ENCODE data around the gene PLOD1.
A peak's percentile ranks its signal among the peaks of the same experiment; 100 is the strongest.
"Not testable (repeated sequence)": the region's sequence is repeated elsewhere in the genome, so short reads cannot be mapped to it uniquely, and the experiment has no call there.

PLOD1 gene

DNA sequence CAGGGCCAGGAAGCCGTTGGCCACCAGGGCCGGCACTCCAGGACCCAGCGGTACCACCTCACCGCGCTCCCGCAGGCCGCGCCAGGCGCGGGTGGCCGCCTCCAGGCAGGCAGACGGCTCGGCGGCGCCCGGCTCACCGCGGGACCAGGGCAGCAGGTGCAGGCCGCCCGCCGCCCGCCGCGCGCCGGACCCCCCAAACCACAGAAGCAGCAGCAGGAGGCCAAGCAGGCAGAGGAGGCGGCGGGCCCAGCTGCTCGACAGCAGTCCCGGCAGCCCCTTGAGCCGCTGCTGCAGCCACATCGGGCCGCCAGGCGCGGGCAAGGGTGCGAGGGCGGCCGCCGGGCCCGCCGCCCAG, 8.6 kb upstream of the PLOD1 start:
- H3K36me3 ChIP-seq (ENCODE audit: control insufficient read depth, insufficient read depth, low read length) = peaks cover 27% of the 10 kb centered on the region
- no peak overlapping the region for H3K9ac ChIP-seq (ENCODE audit: low read depth, low read length)
- H3K9me3 ChIP-seq (ENCODE audit: control insufficient read depth, insufficient read depth, low read length) = no peaks in the 10 kb centered on the region
- no peaks in the 10 kb centered on the region for H3K27me3 ChIP-seq (ENCODE audit: control insufficient read depth, insufficient read depth, low read length)
- peak overlapping the region; percentile 64 for H3K4me3 ChIP-seq (ENCODE audit: low read depth, low read length)
- H3K27ac ChIP-seq (ENCODE audit: low read depth, low read length) = no peak overlapping the region
- H3K4me1 ChIP-seq (ENCODE audit: control insufficient read depth, insufficient read depth, low read length) = peaks cover 11% of the 10 kb centered on the region

DNA sequence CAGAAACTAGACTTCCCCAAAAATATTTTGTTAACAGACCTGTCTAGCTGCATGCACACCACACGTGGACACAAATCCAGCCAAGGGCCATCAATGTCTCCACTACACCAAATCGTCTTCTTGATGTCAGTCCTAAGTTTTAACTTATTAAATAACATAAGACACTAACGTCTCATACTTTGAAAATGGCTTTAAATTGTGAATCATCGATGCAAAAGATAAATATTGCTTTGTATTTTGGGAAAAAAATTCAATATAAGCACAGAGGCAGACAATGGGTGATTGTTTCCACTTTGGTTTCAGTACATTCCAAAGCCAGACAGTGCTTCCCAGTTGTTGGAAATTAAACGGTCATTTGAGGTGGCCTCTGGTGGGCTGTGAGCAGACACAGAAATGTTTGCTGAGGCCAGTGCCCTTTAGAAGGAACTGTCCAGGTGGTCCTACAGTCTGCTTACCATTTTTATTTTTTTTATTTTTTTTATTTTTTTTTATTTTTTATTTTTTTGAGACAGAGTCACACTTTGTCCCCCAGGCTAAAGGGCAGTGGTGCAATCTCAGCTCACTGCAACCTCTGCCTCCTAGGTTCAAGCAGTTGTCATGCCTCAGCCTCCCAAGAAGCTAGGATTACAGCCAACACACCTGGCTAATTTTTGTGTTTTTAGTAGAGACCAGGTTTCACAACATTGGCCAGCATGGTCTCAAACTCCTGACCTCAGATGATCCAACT, 6.5 kb upstream of the PLOD1 start:
- peaks cover 12% of the 10 kb centered on the region for H3K4me1 ChIP-seq (ENCODE audit: control insufficient read depth, insufficient read depth, low read length)
- H3K27me3 ChIP-seq (ENCODE audit: control insufficient read depth, insufficient read depth, low read length) = no peaks in the 10 kb centered on the region
- peaks cover 10% of the 10 kb centered on the region for H3K36me3 ChIP-seq (ENCODE audit: control insufficient read depth, insufficient read depth, low read length)
- no peak overlapping the region for H3K4me3 ChIP-seq (ENCODE audit: low read depth, low read length)
- no peaks in the 10 kb centered on the region for H3K9me3 ChIP-seq (ENCODE audit: control insufficient read depth, insufficient read depth, low read length)
- no peak overlapping the region for H3K9ac ChIP-seq (ENCODE audit: low read depth, low read length)
- no peak overlapping the region for H3K27ac ChIP-seq (ENCODE audit: low read depth, low read length)

- no peaks in the 10 kb centered on the region for H3K36me3 ChIP-seq (ENCODE audit: control insufficient read depth, insufficient read depth, low read length)
- no peak overlapping the region for H3K27ac ChIP-seq (ENCODE audit: low read depth, low read length)
- no peaks in the 10 kb centered on the region for H3K27me3 ChIP-seq (ENCODE audit: control insufficient read depth, insufficient read depth, low read length)
- H3K9me3 ChIP-seq (ENCODE audit: control insufficient read depth, insufficient read depth, low read length) = no peaks in the 10 kb centered on the region
- H3K4me3 ChIP-seq (ENCODE audit: low read depth, low read length) = no peak overlapping the region
- H3K4me1 ChIP-seq (ENCODE audit: control insufficient read depth, insufficient read depth, low read length) = peaks cover 13% of the 10 kb centered on the region
- no peak overlapping the region for H3K9ac ChIP-seq (ENCODE audit: low read depth, low read length)
These were observed 4.7 kb upstream of the PLOD1 start for GRCh38 chr1:11929849-11930248.

- H3K9ac ChIP-seq (ENCODE audit: low read depth, low read length) = no peak overlapping the region
- no peak overlapping the region for H3K27ac ChIP-seq (ENCODE audit: low read depth, low read length)
- no peak overlapping the region for H3K4me3 ChIP-seq (ENCODE audit: low read depth, low read length)
- H3K27me3 ChIP-seq (ENCODE audit: control insufficient read depth, insufficient read depth, low read length) = no peaks in the 10 kb centered on the region
- H3K9me3 ChIP-seq (ENCODE audit: control insufficient read depth, insufficient read depth, low read length) = no peaks in the 10 kb centered on the region
- no peaks in the 10 kb centered on the region for H3K36me3 ChIP-seq (ENCODE audit: control insufficient read depth, insufficient read depth, low read length)
- H3K4me1 ChIP-seq (ENCODE audit: control insufficient read depth, insufficient read depth, low read length) = peaks cover 14% of the 10 kb centered on the region
These were observed 3.7 kb upstream of the PLOD1 start for GRCh38 chr1:11930571-11931445.

DNA sequence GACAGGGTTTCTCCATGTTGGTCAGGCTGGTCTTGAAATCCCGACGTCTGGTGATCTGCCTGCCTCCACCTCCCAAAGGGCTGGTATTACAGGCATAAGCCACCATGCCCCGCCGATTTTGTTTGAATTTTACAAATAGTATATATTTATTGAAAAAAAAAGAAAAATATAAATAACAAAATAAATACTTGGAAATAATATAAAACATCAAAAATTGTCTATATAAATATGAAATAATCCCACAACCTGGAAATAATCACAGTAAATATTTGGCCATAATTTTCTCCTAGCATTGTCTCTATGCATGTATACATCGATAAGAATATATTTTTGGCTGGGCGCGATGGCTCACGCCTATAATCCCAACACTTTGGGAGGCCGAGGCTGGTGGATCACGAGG, 2.7 kb upstream of the PLOD1 start:
- no peaks in the 10 kb centered on the region for H3K9me3 ChIP-seq (ENCODE audit: control insufficient read depth, insufficient read depth, low read length)
- no peaks in the 10 kb centered on the region for H3K36me3 ChIP-seq (ENCODE audit: control insufficient read depth, insufficient read depth, low read length)
- no peak overlapping the region for H3K9ac ChIP-seq (ENCODE audit: low read depth, low read length)
- H3K4me3 ChIP-seq (ENCODE audit: low read depth, low read length) = no peak overlapping the region
- H3K27ac ChIP-seq (ENCODE audit: low read depth, low read length) = no peak overlapping the region
- peaks cover 14% of the 10 kb centered on the region for H3K4me1 ChIP-seq (ENCODE audit: control insufficient read depth, insufficient read depth, low read length)
- H3K27me3 ChIP-seq (ENCODE audit: control insufficient read depth, insufficient read depth, low read length) = no peaks in the 10 kb centered on the region

DNA sequence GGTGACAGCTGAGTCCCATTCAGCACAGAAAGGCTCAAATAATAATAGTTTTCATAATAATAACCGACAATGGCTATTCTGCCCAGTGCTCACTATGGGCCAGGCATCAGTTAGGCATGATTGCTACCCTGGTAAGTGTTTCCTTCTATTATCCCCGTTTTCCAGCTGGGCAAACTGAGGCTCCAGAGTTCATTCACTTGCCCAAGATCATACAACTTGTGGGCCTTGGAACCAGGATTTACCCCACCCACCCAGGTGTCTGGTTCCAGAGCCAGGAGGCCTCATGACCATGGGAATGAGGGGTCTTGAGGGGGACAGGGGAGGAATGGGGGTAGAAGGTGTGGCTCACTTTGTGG, 518 bp downstream of the PLOD1 start:
- no peaks in the 10 kb centered on the region for H3K9me3 ChIP-seq (ENCODE audit: control insufficient read depth, insufficient read depth, low read length)
- H3K27ac ChIP-seq (ENCODE audit: low read depth, low read length) = peak overlapping the region; percentile 85
- H3K27me3 ChIP-seq (ENCODE audit: control insufficient read depth, insufficient read depth, low read length) = no peaks in the 10 kb centered on the region
- peak overlapping the region; percentile 73 for H3K4me3 ChIP-seq (ENCODE audit: low read depth, low read length)
- no peaks in the 10 kb centered on the region for H3K36me3 ChIP-seq (ENCODE audit: control insufficient read depth, insufficient read depth, low read length)
- peaks cover 14% of the 10 kb centered on the region for H3K4me1 ChIP-seq (ENCODE audit: control insufficient read depth, insufficient read depth, low read length)
- peak overlapping the region; percentile 93 for H3K9ac ChIP-seq (ENCODE audit: low read depth, low read length)

DNA sequence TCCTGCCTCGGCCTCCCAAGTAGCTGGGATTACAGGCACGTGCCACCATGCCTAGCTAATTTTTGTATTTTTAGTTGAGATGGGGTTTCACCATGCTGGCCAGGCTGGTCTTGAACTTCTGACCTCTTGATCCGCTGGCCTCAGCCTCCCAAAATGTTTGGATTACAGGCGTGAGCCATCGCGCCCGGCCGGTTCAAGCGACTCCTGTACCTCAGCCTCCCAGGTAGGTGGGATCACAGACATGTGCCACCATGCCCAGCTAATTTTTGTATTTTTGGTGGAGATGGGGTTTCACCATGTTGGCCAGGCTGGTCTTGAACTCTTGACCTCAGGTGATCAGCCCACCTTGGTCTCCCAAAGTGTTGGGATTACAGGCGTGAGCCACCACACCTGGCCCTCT, 1.2 kb downstream of the PLOD1 start:
- H3K9me3 ChIP-seq (ENCODE audit: control insufficient read depth, insufficient read depth, low read length); H3K27ac ChIP-seq (ENCODE audit: low read depth, low read length); H3K9ac ChIP-seq (ENCODE audit: low read depth, low read length); H3K27me3 ChIP-seq (ENCODE audit: control insufficient read depth, insufficient read depth, low read length); H3K4me3 ChIP-seq (ENCODE audit: low read depth, low read length); H3K36me3 ChIP-seq (ENCODE audit: control insufficient read depth, insufficient read depth, low read length): not testable (repeated sequence)
- H3K4me1 ChIP-seq (ENCODE audit: control insufficient read depth, insufficient read depth, low read length) = peaks cover 12% of the 10 kb centered on the region

GRCh38 chr1:11938722-11939526, 4.4 kb downstream of the PLOD1 start:
- Histone ChIP-seq H3K36me3 (ENCODE audit: control insufficient read depth, insufficient read depth, low read length) (no peaks in the 10 kb centered on the region), H3K4me3 (ENCODE audit: low read depth, low read length) (no peak overlapping the region), H3K9me3 (ENCODE audit: control insufficient read depth, insufficient read depth, low read length) (no peaks in the 10 kb centered on the region), H3K27ac (ENCODE audit: low read depth, low read length) (no peak overlapping the region), H3K4me1 (ENCODE audit: control insufficient read depth, insufficient read depth, low read length) (peaks cover 7% of the 10 kb centered on the region), H3K27me3 (ENCODE audit: control insufficient read depth, insufficient read depth, low read length) (no peaks in the 10 kb centered on the region), H3K9ac (ENCODE audit: low read depth, low read length) (no peak overlapping the region)

DNA sequence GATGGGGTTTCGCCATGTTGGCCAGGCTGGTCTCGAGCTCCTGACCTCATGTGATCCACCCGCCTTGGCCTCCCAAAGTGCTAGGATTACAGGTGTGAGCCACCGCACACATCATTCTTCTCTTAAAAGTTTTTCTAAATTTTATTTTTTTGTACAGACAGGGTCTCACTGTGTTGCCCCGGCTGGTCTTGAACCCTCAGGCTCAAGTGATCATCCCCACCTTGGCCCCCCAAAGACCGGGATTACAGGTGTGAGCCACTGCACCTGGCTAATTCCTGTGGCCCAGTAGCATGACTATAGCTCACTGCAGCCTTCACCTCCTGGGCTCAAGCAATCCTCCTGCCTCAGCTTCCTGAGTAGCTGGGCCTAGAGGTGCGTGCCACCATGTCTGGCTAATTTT, 5.3 kb downstream of the PLOD1 start:
- not testable (repeated sequence) for H3K4me1 ChIP-seq (ENCODE audit: control insufficient read depth, insufficient read depth, low read length); H3K27ac ChIP-seq (ENCODE audit: low read depth, low read length); H3K36me3 ChIP-seq (ENCODE audit: control insufficient read depth, insufficient read depth, low read length)

DNA sequence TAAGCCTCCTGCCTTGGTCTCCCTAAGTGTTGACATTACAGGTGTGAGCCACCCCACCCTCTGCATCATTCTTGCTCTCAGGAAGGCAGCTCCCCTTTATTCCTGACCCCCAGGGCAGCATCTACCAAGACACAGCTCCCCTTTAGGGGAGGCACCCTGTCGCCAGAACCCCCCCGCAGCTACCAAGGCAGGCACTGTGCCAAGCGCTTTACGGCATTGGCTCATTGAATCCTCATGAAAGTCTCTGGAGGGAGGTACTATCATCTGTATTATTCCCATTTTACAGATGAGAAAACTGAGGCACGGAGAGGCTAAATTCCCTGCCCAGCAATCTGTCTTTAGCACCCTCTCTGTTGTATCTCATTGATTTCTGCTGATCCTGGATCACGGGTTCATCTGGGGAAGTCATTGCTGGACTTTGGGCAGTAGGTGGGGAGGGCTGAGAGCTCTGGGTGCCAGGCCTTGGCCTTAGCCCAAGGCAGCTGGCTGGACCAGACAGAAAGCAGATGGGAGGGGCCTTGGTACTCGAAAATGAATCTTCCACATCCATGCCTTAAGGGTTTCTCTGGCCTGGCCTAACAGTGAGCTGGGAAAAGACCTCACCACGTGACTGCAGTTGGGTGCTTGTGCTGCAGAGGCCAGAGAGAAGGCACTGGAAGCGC, 5.9 kb downstream of the PLOD1 start:
- Histone ChIP-seq H3K4me3 (ENCODE audit: low read depth, low read length) (no peak overlapping the region), H3K9me3 (ENCODE audit: control insufficient read depth, insufficient read depth, low read length) (no peaks in the 10 kb centered on the region), H3K27ac (ENCODE audit: low read depth, low read length) (no peak overlapping the region), H3K27me3 (ENCODE audit: control insufficient read depth, insufficient read depth, low read length) (no peaks in the 10 kb centered on the region), H3K4me1 (ENCODE audit: control insufficient read depth, insufficient read depth, low read length) (peaks cover 3% of the 10 kb centered on the region; the same call in 1 of the 2 replicates), H3K36me3 (ENCODE audit: control insufficient read depth, insufficient read depth, low read length) (no peaks in the 10 kb centered on the region), H3K9ac (ENCODE audit: low read depth, low read length) (no peak overlapping the region)

More for the DNA sequence above, 5.3 kb downstream of the PLOD1 start:
- H3K27me3 ChIP-seq (ENCODE audit: control insufficient read depth, insufficient read depth, low read length); H3K9me3 ChIP-seq (ENCODE audit: control insufficient read depth, insufficient read depth, low read length); H3K9ac ChIP-seq (ENCODE audit: low read depth, low read length); H3K4me3 ChIP-seq (ENCODE audit: low read depth, low read length): not testable (repeated sequence)

All from HUES48 (cell line).